Activated T-cell treated with anti-CD3 and anti-CD28 coated beads, Interleukin-2, amount 50 U/mL, for 4 hours (primary cell): ENCODE results near the gene THAP3. TPM values are rescaled to one million over a fixed set of nuclear protein-coding genes. Genes with fewer than 3 reads are reported as not detected.

Experiments
- total RNA-seq, 3 donors: library from RNA; stranded (reverse); gene quantifications; one replicate each; pipeline ENCODE4 v1.2.1, GENCODE V29; 2021

The THAP3 gene
- total RNA-seq, 3 donors from 2014 or later: 16.7 to 19.5 (median 19.1) TPM

Other genes with a start within 250 kb of the THAP3 start
- 100 to 1,000 TPM in 2 of 3 donors, 10 to 100 TPM in 1; 92.8 to 112 (median 101) TPM for gene ACOT7, start 231.1 kb upstream of the THAP3 start, total RNA-seq
- gene HES2, start 204.9 kb upstream of the THAP3 start, total RNA-seq: not detected
- gene ESPN, start 200.1 kb upstream of the THAP3 start, total RNA-seq: under 1 TPM; 0.42 to 0.76 (median 0.60) TPM
- 100 to 1,000 TPM; 137 to 149 (median 145) TPM for gene TNFRSF25, start 158.7 kb upstream of the THAP3 start, total RNA-seq
- gene PLEKHG5, start 133.2 kb upstream of the THAP3 start, total RNA-seq: 1 to 10 TPM; 1.2 to 2.1 (median 1.4) TPM
- gene NOL9, start 70.4 kb upstream of the THAP3 start, total RNA-seq: 10 to 100 TPM; 69.3 to 80.2 (median 76.5) TPM
- gene TAS1R1, start 69.6 kb upstream of the THAP3 start, total RNA-seq: not detected
- gene ZBTB48, start 44.9 kb upstream of the THAP3 start, total RNA-seq: 10 to 100 TPM; 32.1 to 37.6 (median 33.7) TPM
- gene KLHL21, start 22.0 kb upstream of the THAP3 start, total RNA-seq: 10 to 100 TPM; 49.5 to 54.9 (median 51.4) TPM
- 10 to 100 TPM; 10.5 to 14.4 (median 10.9) TPM for gene PHF13, start 11.1 kb upstream of the THAP3 start, total RNA-seq
- 10 to 100 TPM; 84.7 to 99.7 (median 92.8) TPM for gene DNAJC11, start 76.9 kb downstream of the THAP3 start, total RNA-seq
- gene CAMTA1, start 160.6 kb downstream of the THAP3 start, total RNA-seq: 10 to 100 TPM; 47.5 to 50.3 (median 47.7) TPM